Glutamatergic neuron (in vitro differentiated cells): ENCODE measurements around the gene NUP210. TPM values are rescaled to one million over a fixed set of nuclear protein-coding genes. Genes with fewer than 3 reads are reported as not detected.

Experiments used
- DNase-seq: peaks from one replicate; pipeline ENCODE4 v3.0.0; 2022
- H3K27ac Mint-ChIP-seq: one replicate; pipeline ENCODE4 v1.8.0; 2020; ENCODE audit warnings: mild to moderate bottlenecking, mixed read lengths, inconsistent platforms; ENCODE audit not compliant: unreplicated experiment
- H3K27me3 Mint-ChIP-seq: one replicate; pipeline ENCODE4 v1.8.0; 2020; ENCODE audit warnings: mild to moderate bottlenecking, moderate library complexity, mixed read lengths, inconsistent platforms; ENCODE audit not compliant: unreplicated experiment
- H3K36me3 Mint-ChIP-seq: one replicate; pipeline ENCODE4 v1.8.0; 2020; ENCODE audit warnings: mild to moderate bottlenecking, mixed read lengths, inconsistent platforms; ENCODE audit not compliant: unreplicated experiment
- H3K4me1 Mint-ChIP-seq: one replicate; pipeline ENCODE4 v1.8.0; 2020; ENCODE audit warnings: mild to moderate bottlenecking, low read depth, mixed read lengths, inconsistent platforms; ENCODE audit not compliant: unreplicated experiment
- H3K4me3 Mint-ChIP-seq: one replicate; pipeline ENCODE4 v1.8.0; 2020; ENCODE audit warnings: mild to moderate bottlenecking, mixed read lengths, inconsistent platforms; ENCODE audit not compliant: unreplicated experiment
- H3K9me3 Mint-ChIP-seq: one replicate; pipeline ENCODE4 v1.8.0; 2020; ENCODE audit warnings: mild to moderate bottlenecking, moderate library complexity, mixed read lengths, inconsistent platforms; ENCODE audit not compliant: unreplicated experiment
- CTCF ChIP-seq: fragments of 200-600 bp; sonication (generic); IDR thresholded peaks from one replicate; pipeline ENCODE4 v1.5.0; 2021; ENCODE audit not compliant: partially characterized antibody, unreplicated experiment
- total RNA-seq: library from RNA; stranded (reverse); fragmentation: NEBNext Ultra II Directional; extraction: Animal tissue kit (Norgen Biotek cat#: 25700); gene quantifications from one replicate; pipeline ENCODE4 v1.2.1, GENCODE V29; 2021; ENCODE audit not compliant: unreplicated experiment

The NUP210 gene
- total RNA-seq, 1 donor from 2014 or later, result 2.4 TPM

- Mint-ChIP-seq H3K27me3 (peaks cover 3% of the 10 kb centered on the region), H3K27ac (no peak overlapping the region), H3K4me1 (peaks cover 9% of the 10 kb centered on the region), H3K4me3 (no peak overlapping the region), H3K9me3 (no peaks in the 10 kb centered on the region), H3K36me3 (no peaks in the 10 kb centered on the region)
- no peak for TF ChIP-seq CTCF
- DNase-seq, result no peak
Measured at GRCh38 chr3:13294442-13295351, 125.4 kb downstream of the NUP210 start.

- Mint-ChIP-seq H3K4me1 (peaks cover 9% of the 10 kb centered on the region), H3K4me3 (no peak overlapping the region), H3K27ac (no peak overlapping the region), H3K27me3 (peaks cover 3% of the 10 kb centered on the region), H3K36me3 (no peaks in the 10 kb centered on the region), H3K9me3 (no peaks in the 10 kb centered on the region)
- no peak for DNase-seq
- TF ChIP-seq CTCF, result no peak
Measured at GRCh38 chr3:13292375-13292774, 127.7 kb downstream of the NUP210 start.

- no peak overlapping the region for H3K27ac Mint-ChIP-seq
- no peak for DNase-seq
- no peaks in the 10 kb centered on the region for H3K36me3 Mint-ChIP-seq
- H3K4me3 Mint-ChIP-seq, result no peak overlapping the region
- H3K9me3 Mint-ChIP-seq, result no peaks in the 10 kb centered on the region
- no peaks in the 10 kb centered on the region for H3K4me1 Mint-ChIP-seq
- no peak for TF ChIP-seq CTCF
- peaks cover 6% of the 10 kb centered on the region for H3K27me3 Mint-ChIP-seq
Measured at GRCh38 chr3:13290941-13291340, 129.2 kb downstream of the NUP210 start.

- Mint-ChIP-seq H3K4me1 (no peaks in the 10 kb centered on the region), H3K4me3 (no peak overlapping the region)
Measured at GRCh38 chr3:13289771-13290285, 130.3 kb downstream of the NUP210 start.

More at GRCh38 chr3:13289771-13290285, 130.3 kb downstream of the NUP210 start:
- Mint-ChIP-seq H3K9me3 (no peaks in the 10 kb centered on the region), H3K27ac (no peak overlapping the region), H3K27me3 (peaks cover 6% of the 10 kb centered on the region), H3K36me3 (no peaks in the 10 kb centered on the region)
- no peak for DNase-seq
- no peak for TF ChIP-seq CTCF
